K562 (cell line): ENCODE measurements around the gene ORC2. TPM values are rescaled to one million over a fixed set of nuclear protein-coding genes. Genes with fewer than 3 reads are reported as not detected.

Experiments used
- ARID1B ChIP-seq: fragments of 450-650 bp; IDR thresholded peaks from 2 replicates; pipeline ENCODE4 v1.6.1; 2016; ENCODE audit warnings: antibody characterized with exemption, mild to moderate bottlenecking, inconsistent platforms
- BRCA1 ChIP-seq, 2 experiments: fragments of 450-650 bp in 1 of 2; sonication (generic) in 1 of 2; formaldehyde crosslinking in 1 of 2; IDR thresholded peaks; 2 replicates each; pipeline versions ENCODE4 v1.5.0 to v1.6.1; 2017 to 2020; ENCODE audit warnings: mild to moderate bottlenecking in 1 of 2, missing genetic modification reagents in 1 of 2
- HDAC6 ChIP-seq: IDR thresholded peaks from 2 replicates; pipeline ENCODE4 v1.6.1; 2012; ENCODE audit warnings: low read depth, mild to moderate bottlenecking, control low read depth, inconsistent platforms, low read length, moderate library complexity
- HNRNPH1 ChIP-seq: fragments of 200-400 bp; formaldehyde crosslinking; optimal IDR thresholded peaks from 2 replicates; pipeline ENCODE3; 2017; ENCODE audit warnings: low read depth, mild to moderate bottlenecking, low read length, moderate library complexity
- IFI16 ChIP-seq: fragments of 250-450 bp; sonication (Bioruptor Pico); IDR thresholded peaks from 2 replicates; pipeline ENCODE4 v2.1.2; 2022; ENCODE audit warnings: mild to moderate bottlenecking, inconsistent platforms
- MAFF ChIP-seq: IDR thresholded peaks from 2 replicates; pipeline ENCODE4 v1.6.1; 2012; ENCODE audit warnings: low read length, improper control_type of control experiment
- NCOA2 ChIP-seq, 2 experiments: fragments of 450-650 bp; IDR thresholded peaks; 2 replicates each; pipeline ENCODE4 v1.6.1; 2018; ENCODE audit warnings: mild to moderate bottlenecking in 2 of 2, moderate library complexity in 1 of 2; ENCODE audit not compliant: partially characterized antibody in 2 of 2
- NR2C1 ChIP-seq, 2 experiments: fragments of 450-650 bp; IDR thresholded peaks; 2 replicates each; pipeline ENCODE4 v1.6.1; 2017; ENCODE audit warnings: mild to moderate bottlenecking in 2 of 2, antibody characterized with exemption in 1 of 2, inconsistent platforms in 1 of 2, missing compliant biosample characterization in 1 of 2, missing genetic modification characterization in 1 of 2
- RAD21 ChIP-seq, 2 experiments: fragments of 250-450 bp in 1 of 2; fragments of 450-650 bp in 1 of 2; sonication (Bioruptor Pico) in 1 of 2; formaldehyde crosslinking in 1 of 2; IDR thresholded peaks in 1 of 2; conservative IDR thresholded peaks in 1 of 2; 2 replicates each; pipeline versions ENCODE4 v1.4.0 to v1.8.0; 2020 to 2022; ENCODE audit warnings: mild to moderate bottlenecking in 2 of 2, moderate library complexity in 1 of 2
- SPI1 ChIP-seq: IDR thresholded peaks from 2 replicates; pipeline ENCODE4 v1.6.1; 2011; ENCODE audit warnings: low read depth, low read length, control low read depth, borderline replicate concordance
- TBL1XR1 ChIP-seq, 2 experiments: IDR thresholded peaks; 2 replicates each; pipeline ENCODE4 v1.6.1; 2012; ENCODE audit warnings: improper control_type of control experiment in 2 of 2, low read length in 2 of 2, mild to moderate bottlenecking in 1 of 2
- ZKSCAN3 ChIP-seq: fragments of 250-450 bp; sonication (Bioruptor Pico); IDR thresholded peaks from 2 replicates; pipeline ENCODE4 v1.4.0; 2020
- ZNF212 ChIP-seq: fragments of 450-650 bp; formaldehyde crosslinking; IDR thresholded peaks from 2 replicates; pipeline ENCODE4 v1.4.0; 2020; ENCODE audit warnings: mild to moderate bottlenecking
- ZNF347 ChIP-seq: fragments of 450-650 bp; formaldehyde crosslinking; IDR thresholded peaks from 2 replicates; pipeline ENCODE4 v1.4.0; 2020; ENCODE audit warnings: low read depth, mild to moderate bottlenecking, moderate library complexity
- ZNF384 ChIP-seq: IDR thresholded peaks from 2 replicates; pipeline ENCODE4 v1.6.1; 2012; ENCODE audit warnings: low read depth, low read length, improper control_type of control experiment
- ZNF696 ChIP-seq: fragments of 250-450 bp; sonication (Bioruptor Pico); conservative IDR thresholded peaks from 2 replicates; pipeline ENCODE4 v1.4.0; 2020; ENCODE audit warnings: mild to moderate bottlenecking, moderate library complexity
- ZNF780A ChIP-seq: fragments of 250-450 bp; sonication (Bioruptor Pico); IDR thresholded peaks from 2 replicates; pipeline ENCODE4 v1.5.0; 2021; ENCODE audit warnings: mild to moderate bottlenecking
- polyA plus RNA-seq, 8 experiments: library from polyadenylated mRNA; depleted of rRNA in 4 of 8; stranded (reverse) in 5 of 8; unstranded in 3 of 8; fragments of >200 nt; fragmentation: Nextera tagmentation in 2 of 8; fragmentation: Illumina TruSeq in 1 of 8; extraction: Ambion mirVana in 2 of 8; extraction: Trizol in 1 of 8; gene quantifications; 2 replicates each; pipeline versions ENCODE4 v1.2.1 to v1.2.3, GENCODE V29; 2011 to 2014; ENCODE audit warnings: inconsistent platforms in 1 of 8, missing spikeins in 1 of 8
- total RNA-seq, 7 experiments: library from RNA; depleted of rRNA in 6 of 7; stranded (reverse); fragments of >200 nt in 6 of 7; fragmentation: Illumina TruSeq in 2 of 7; extraction: Trizol in 2 of 7; gene quantifications; 2 replicates each; pipeline versions ENCODE4 v1.2.1 to v1.2.3, GENCODE V29; 2011 to 2021; ENCODE audit warnings: low replicate concordance in 1 of 7
- TF ChIP-seq, protein P1 (sequence below), 3 experiments: fragments of 200-800 bp in 1 of 3; fragments of 250-450 bp in 1 of 3; fragments of 450-650 bp in 1 of 3; sonication (Bioruptor Pico) in 1 of 3; sonication (Bioruptor generic) in 1 of 3; formaldehyde crosslinking in 1 of 3; IDR thresholded peaks; 2 replicates each; pipeline versions ENCODE4 v1.6.1 to v1.8.0; 2016 to 2022; ENCODE audit warnings: mild to moderate bottlenecking in 2 of 3, missing genetic modification characterization in 2 of 3, missing compliant biosample characterization in 1 of 3, moderate library complexity in 1 of 3
- TF ChIP-seq, protein P2 (sequence below): fragments of 250-450 bp; sonication (Bioruptor Pico); IDR thresholded peaks from 2 replicates; pipeline ENCODE4 v1.4.0; 2020
- TF ChIP-seq, protein P3 (sequence below), 2 experiments: fragments of 450-650 bp in 1 of 2; sonication (generic) in 1 of 2; formaldehyde crosslinking; conservative IDR thresholded peaks; 2 replicates each; pipeline versions ENCODE4 v1.4.0 to v1.8.1; 2020 to 2022; ENCODE audit warnings: mild to moderate bottlenecking in 1 of 2, missing genetic modification reagents in 1 of 2
- TF ChIP-seq, protein P4 (sequence below): fragments of 250-450 bp; sonication (Bioruptor Pico); IDR thresholded peaks from 2 replicates; pipeline ENCODE4 v1.5.0; 2021

Gene ORC2
- total and polyA plus RNA-seq, 9 of the 15 experiments (the other 6 are each of a cell fraction or from before 2014, with no cell fraction given) = 5.6 to 41.1 (median 19.0) TPM

DNA sequence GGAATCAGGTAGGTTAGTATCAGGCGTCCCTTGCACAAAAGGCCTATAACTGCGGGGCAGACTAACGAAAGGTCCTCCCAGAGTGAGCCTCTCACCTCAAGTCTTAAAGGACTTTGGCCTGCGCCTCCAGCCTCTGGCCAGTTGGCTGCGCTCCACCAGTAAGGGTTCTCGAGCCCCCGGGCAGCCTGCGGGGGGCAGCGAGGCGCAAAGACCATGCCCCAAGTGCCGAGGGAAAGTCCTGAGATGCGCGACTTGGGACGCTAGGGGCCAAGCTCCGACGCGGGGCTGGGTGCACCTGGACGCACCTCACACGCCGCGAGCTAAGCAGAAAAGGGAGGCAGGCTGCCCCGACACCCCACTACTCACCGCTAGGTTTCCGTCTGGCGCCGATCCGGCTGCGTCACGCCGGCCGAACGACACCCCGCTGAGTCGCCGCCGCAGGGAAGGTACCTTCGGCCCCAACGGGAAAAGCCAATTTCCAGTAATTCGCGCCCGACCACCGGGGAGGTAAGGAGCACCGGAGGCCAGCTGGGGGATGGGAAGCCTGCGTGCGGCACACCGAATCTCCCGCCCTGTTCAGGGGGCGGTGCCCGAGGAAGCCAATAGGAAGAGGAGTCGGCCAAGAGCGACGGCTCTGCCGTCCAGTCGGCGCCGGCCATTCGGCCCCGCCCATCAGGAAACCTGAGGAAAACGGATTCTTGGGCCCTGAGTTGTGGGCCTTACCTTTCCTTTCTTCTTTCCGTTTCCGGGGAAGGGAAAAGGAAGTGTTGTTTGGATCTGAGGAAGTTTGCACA lies at the start of gene ORC2 (continued):
- TF ChIP-seq, protein P1, sequence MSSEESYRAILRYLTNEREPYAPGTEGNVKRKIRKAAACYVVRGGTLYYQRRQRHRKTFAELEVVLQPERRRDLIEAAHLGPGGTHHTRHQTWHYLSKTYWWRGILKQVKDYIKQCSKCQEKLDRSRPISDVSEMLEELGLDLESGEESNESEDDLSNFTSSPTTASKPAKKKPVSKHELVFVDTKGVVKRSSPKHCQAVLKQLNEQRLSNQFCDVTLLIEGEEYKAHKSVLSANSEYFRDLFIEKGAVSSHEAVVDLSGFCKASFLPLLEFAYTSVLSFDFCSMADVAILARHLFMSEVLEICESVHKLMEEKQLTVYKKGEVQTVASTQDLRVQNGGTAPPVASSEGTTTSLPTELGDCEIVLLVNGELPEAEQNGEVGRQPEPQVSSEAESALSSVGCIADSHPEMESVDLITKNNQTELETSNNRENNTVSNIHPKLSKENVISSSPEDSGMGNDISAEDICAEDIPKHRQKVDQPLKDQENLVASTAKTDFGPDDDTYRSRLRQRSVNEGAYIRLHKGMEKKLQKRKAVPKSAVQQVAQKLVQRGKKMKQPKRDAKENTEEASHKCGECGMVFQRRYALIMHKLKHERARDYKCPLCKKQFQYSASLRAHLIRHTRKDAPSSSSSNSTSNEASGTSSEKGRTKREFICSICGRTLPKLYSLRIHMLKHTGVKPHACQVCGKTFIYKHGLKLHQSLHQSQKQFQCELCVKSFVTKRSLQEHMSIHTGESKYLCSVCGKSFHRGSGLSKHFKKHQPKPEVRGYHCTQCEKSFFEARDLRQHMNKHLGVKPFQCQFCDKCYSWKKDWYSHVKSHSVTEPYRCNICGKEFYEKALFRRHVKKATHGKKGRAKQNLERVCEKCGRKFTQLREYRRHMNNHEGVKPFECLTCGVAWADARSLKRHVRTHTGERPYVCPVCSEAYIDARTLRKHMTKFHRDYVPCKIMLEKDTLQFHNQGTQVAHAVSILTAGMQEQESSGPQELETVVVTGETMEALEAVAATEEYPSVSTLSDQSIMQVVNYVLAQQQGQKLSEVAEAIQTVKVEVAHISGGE (CRISPR knock-in tag; IDR thresholded peaks at IDR 0.05) = peak in 1 of 3 experiments; percentile 50; a peak in 2 of 6 replicates
- TF ChIP-seq, protein P2, sequence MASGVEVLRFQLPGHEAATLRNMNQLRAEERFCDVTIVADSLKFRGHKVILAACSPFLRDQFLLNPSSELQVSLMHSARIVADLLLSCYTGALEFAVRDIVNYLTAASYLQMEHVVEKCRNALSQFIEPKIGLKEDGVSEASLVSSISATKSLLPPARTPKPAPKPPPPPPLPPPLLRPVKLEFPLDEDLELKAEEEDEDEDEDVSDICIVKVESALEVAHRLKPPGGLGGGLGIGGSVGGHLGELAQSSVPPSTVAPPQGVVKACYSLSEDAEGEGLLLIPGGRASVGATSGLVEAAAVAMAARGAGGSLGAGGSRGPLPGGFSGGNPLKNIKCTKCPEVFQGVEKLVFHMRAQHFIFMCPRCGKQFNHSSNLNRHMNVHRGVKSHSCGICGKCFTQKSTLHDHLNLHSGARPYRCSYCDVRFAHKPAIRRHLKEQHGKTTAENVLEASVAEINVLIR (CRISPR knock-in tag) = 0 out of 2 replicates have a peak, but pooled peaks have one; percentile 30
- peak; percentile 46 to 59 for TF ChIP-seq RAD21 (CRISPR knock-in tag; conservative IDR thresholded peaks at IDR 0.05 in 1 of 2, IDR thresholded peaks at IDR 0.05 in 1 of 2)
- TF ChIP-seq MAFF = no peak
- TF ChIP-seq SPI1 = peak; percentile 58; the same call in 1 of the 2 replicates
- no peak for TF ChIP-seq HDAC6
- no peak for TF ChIP-seq HNRNPH1
- no peak for TF ChIP-seq ZNF212 (CRISPR knock-in tag)
- no peak for TF ChIP-seq ZKSCAN3 (CRISPR knock-in tag)
- TF ChIP-seq, protein P3, sequence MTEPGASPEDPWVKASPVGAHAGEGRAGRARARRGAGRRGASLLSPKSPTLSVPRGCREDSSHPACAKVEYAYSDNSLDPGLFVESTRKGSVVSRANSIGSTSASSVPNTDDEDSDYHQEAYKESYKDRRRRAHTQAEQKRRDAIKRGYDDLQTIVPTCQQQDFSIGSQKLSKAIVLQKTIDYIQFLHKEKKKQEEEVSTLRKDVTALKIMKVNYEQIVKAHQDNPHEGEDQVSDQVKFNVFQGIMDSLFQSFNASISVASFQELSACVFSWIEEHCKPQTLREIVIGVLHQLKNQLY (CRISPR knock-in tag; conservative IDR thresholded peaks at IDR 0.05) = no peak
- no peak for TF ChIP-seq BRCA1 (IDR thresholded peaks at IDR 0.05)
- TF ChIP-seq BRCA1 (CRISPR knock-in tag; IDR thresholded peaks at IDR 0.05) = no peak
- no peak; the same call in 1 of the 2 replicates for TF ChIP-seq ARID1B
- no peak for TF ChIP-seq ZNF347 (CRISPR knock-in tag)
- no peak for TF ChIP-seq ZNF780A (CRISPR knock-in tag)
- no peak for TF ChIP-seq ZNF696 (CRISPR knock-in tag)
- TF ChIP-seq ZNF384 = no peak
- no peak; a peak in 1 of 4 replicates for TF ChIP-seq TBL1XR1 (IDR thresholded peaks at IDR 0.05; ENCODE audit: low read length in 2 of 2)
- 0 out of 2 replicates have a peak, but pooled peaks have one; percentile 29 for TF ChIP-seq NR2C1 (IDR thresholded peaks at IDR 0.05)
- no peak for TF ChIP-seq NR2C1 (tag; IDR thresholded peaks at IDR 0.05)
- TF ChIP-seq IFI16 (CRISPR knock-in tag) = no peak
- TF ChIP-seq NCOA2 (IDR thresholded peaks at IDR 0.05; ENCODE audit: partially characterized antibody in 2 of 2) = no peak
- TF ChIP-seq, protein P4, sequence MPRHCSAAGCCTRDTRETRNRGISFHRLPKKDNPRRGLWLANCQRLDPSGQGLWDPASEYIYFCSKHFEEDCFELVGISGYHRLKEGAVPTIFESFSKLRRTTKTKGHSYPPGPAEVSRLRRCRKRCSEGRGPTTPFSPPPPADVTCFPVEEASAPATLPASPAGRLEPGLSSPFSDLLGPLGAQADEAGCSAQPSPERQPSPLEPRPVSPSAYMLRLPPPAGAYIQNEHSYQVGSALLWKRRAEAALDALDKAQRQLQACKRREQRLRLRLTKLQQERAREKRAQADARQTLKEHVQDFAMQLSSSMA (CRISPR knock-in tag) = no peak
